ENCODE measurements around the gene NDEL1.
A peak's percentile ranks its signal among the peaks of the same experiment; 100 is the strongest.

NDEL1 gene

GRCh38 chr17:8480011-8480976, 44.6 kb downstream of the NDEL1 start:
- DNase-seq, result no peak

- DNase-seq, result no peak
Observed at GRCh38 chr17:8481089-8481488, 45.4 kb downstream of the NDEL1 start.

- no peak for DNase-seq
Observed at GRCh38 chr17:8481703-8482102, 46.0 kb downstream of the NDEL1 start.

GRCh38 chr17:8482546-8482945, 46.9 kb downstream of the NDEL1 start:
- no peak for DNase-seq

- DNase-seq, result no peak
Observed at GRCh38 chr17:8484465-8484864, 48.8 kb downstream of the NDEL1 start.

GRCh38 chr17:8485491-8485890, 49.8 kb downstream of the NDEL1 start:
- DNase-seq, result no peak

- DNase-seq, result peak; percentile 9
Observed at GRCh38 chr17:8487130-8487645, 51.5 kb downstream of the NDEL1 start.

- no peak for DNase-seq
Observed at GRCh38 chr17:8487743-8488142, 52.1 kb downstream of the NDEL1 start.

- no peak for DNase-seq
Observed at GRCh38 chr17:8488491-8488890, 52.8 kb downstream of the NDEL1 start.

GRCh38 chr17:8488901-8489300, 53.2 kb downstream of the NDEL1 start:
- DNase-seq, result peak; percentile 47

GRCh38 chr17:8489841-8490240, 54.2 kb downstream of the NDEL1 start:
- DNase-seq, result no peak

- no peak for DNase-seq
Observed at GRCh38 chr17:8490256-8491023, 54.8 kb downstream of the NDEL1 start.

GRCh38 chr17:8492121-8492520, 56.4 kb downstream of the NDEL1 start:
- no peak for DNase-seq

- no peak for DNase-seq
Observed at GRCh38 chr17:8494021-8494420, 58.3 kb downstream of the NDEL1 start.

- DNase-seq, result no peak
Observed at GRCh38 chr17:8494506-8495111, 58.9 kb downstream of the NDEL1 start.

- no peak for DNase-seq
Observed at GRCh38 chr17:8496081-8496480, 60.4 kb downstream of the NDEL1 start.

GRCh38 chr17:8499171-8499570, 63.5 kb downstream of the NDEL1 start:
- no peak for DNase-seq

GRCh38 chr17:8499614-8500013, 63.9 kb downstream of the NDEL1 start:
- DNase-seq, result no peak

GRCh38 chr17:8500609-8501008, 64.9 kb downstream of the NDEL1 start:
- DNase-seq, result no peak

GRCh38 chr17:8502126-8502525, 66.4 kb downstream of the NDEL1 start:
- no peak for DNase-seq

- DNase-seq, result peak; percentile 74
Observed at GRCh38 chr17:8503368-8503767, 67.7 kb downstream of the NDEL1 start.

- DNase-seq, result no peak
Observed at GRCh38 chr17:8503807-8504206, 68.1 kb downstream of the NDEL1 start.
